Activated T-helper 17 cell treated with anti-CD3 and anti-CD28 coated beads, Interleukin-2, amount 50 U/mL, for 72 hours (primary cell): ENCODE measurements around the gene GLOD5. TPM values are rescaled to one million over a fixed set of nuclear protein-coding genes. Genes with fewer than 3 reads are reported as not detected.
"Not testable (repeated sequence)": the region's sequence is repeated elsewhere in the genome, so short reads cannot be mapped to it uniquely, and the experiment has no call there.

Experiments used
- ATAC-seq: fragments of 150-1000 bp; cut with Tn5 transposase; replicated peaks from 2 replicates; pipeline ENCODE4 v1.10.0; 2021; ENCODE audit warnings: mild to moderate bottlenecking, moderate library complexity
- H3K27ac Mint-ChIP-seq: one replicate; pipeline ENCODE4 v1.8.0; 2022; ENCODE audit warnings: mixed read lengths
- H3K27me3 Mint-ChIP-seq: one replicate; pipeline ENCODE4 v1.8.0; 2022; ENCODE audit warnings: mixed read lengths
- H3K36me3 Mint-ChIP-seq: one replicate; pipeline ENCODE4 v1.8.0; 2022; ENCODE audit warnings: low read depth, mild to moderate bottlenecking, mixed read lengths
- H3K4me1 Mint-ChIP-seq: one replicate; pipeline ENCODE4 v1.8.0; 2022; ENCODE audit warnings: mixed read lengths
- H3K4me3 Mint-ChIP-seq: one replicate; pipeline ENCODE4 v1.8.0; 2022; ENCODE audit warnings: mild to moderate bottlenecking, mixed read lengths
- H3K9me3 Mint-ChIP-seq: one replicate; pipeline ENCODE4 v1.8.0; 2022; ENCODE audit warnings: mixed read lengths
- total RNA-seq, 2 donors: library from RNA; stranded (reverse); gene quantifications; one replicate each; pipeline ENCODE4 v1.2.3, GENCODE V29; 2022

Gene GLOD5
- total RNA-seq, 2 donors from 2014 or later, result not detected

- H3K4me3 Mint-ChIP-seq, result no peak overlapping the region
- no peak overlapping the region for H3K27ac Mint-ChIP-seq
- no peaks in the 10 kb centered on the region for H3K9me3 Mint-ChIP-seq
- H3K36me3 Mint-ChIP-seq, result peaks cover 59% of the 10 kb centered on the region
- H3K4me1 Mint-ChIP-seq, result no peaks in the 10 kb centered on the region
- no peak for ATAC-seq
- no peaks in the 10 kb centered on the region for H3K27me3 Mint-ChIP-seq
These were observed 57.3 kb downstream of the GLOD5 start for GRCh38 chrX:48818866-48819265.

- H3K27ac Mint-ChIP-seq, result not testable (repeated sequence)
These were observed 57.8 kb downstream of the GLOD5 start for GRCh38 chrX:48819394-48819793.

GRCh38 chrX:48823053-48823452, 61.5 kb downstream of the GLOD5 start:
- ATAC-seq, result no peak
- H3K4me1 Mint-ChIP-seq, result no peaks in the 10 kb centered on the region
- peaks cover 52% of the 10 kb centered on the region for H3K36me3 Mint-ChIP-seq
- H3K27ac Mint-ChIP-seq, result no peak overlapping the region
- H3K9me3 Mint-ChIP-seq, result no peaks in the 10 kb centered on the region
- H3K27me3 Mint-ChIP-seq, result peaks cover 6% of the 10 kb centered on the region
- H3K4me3 Mint-ChIP-seq, result no peak overlapping the region

More at GRCh38 chrX:48819394-48819793, 57.8 kb downstream of the GLOD5 start:
- H3K27me3 Mint-ChIP-seq, H3K4me3 Mint-ChIP-seq, H3K9me3 Mint-ChIP-seq, H3K4me1 Mint-ChIP-seq, ATAC-seq: not testable (repeated sequence)
- H3K36me3 Mint-ChIP-seq, result peaks cover 60% of the 10 kb centered on the region

Other genes with a start within 250 kb of the GLOD5 start
- 100 to 1,000 TPM; 104 to 213 TPM for gene EBP, start 239.9 kb upstream of the GLOD5 start, total RNA-seq
- gene TBC1D25, start 222.0 kb upstream of the GLOD5 start, total RNA-seq, result 10 to 100 TPM; 19.4 to 25.4 TPM
- gene RBM3, start 187.3 kb upstream of the GLOD5 start, total RNA-seq, result 100 to 1,000 TPM; 176 to 335 TPM
- gene WDR13, start 164.3 kb upstream of the GLOD5 start, total RNA-seq, result 10 to 100 TPM; 45.6 to 74.0 TPM
- 100 to 1,000 TPM in 1 of 2 donors, 10 to 100 TPM in 1; 96.8 to 102 TPM for gene WAS, start 77.9 kb upstream of the GLOD5 start, total RNA-seq
- gene SUV39H1, start 65.0 kb upstream of the GLOD5 start, total RNA-seq, result 10 to 100 TPM; 24.2 to 30.5 TPM
- not detected for gene GATA1, start 24.8 kb downstream of the GLOD5 start, total RNA-seq
- gene HDAC6, start 40.3 kb downstream of the GLOD5 start, total RNA-seq, result 100 to 1,000 TPM in 1 of 2 donors, 10 to 100 TPM in 1; 62.0 to 121 TPM
- gene ERAS, start 64.8 kb downstream of the GLOD5 start, total RNA-seq, result under 1 TPM in 1 of 2 donors, not detected in 1; 0.26 TPM
- 1 to 10 TPM; 3.7 to 4.7 TPM for gene PCSK1N, start 73.9 kb downstream of the GLOD5 start, total RNA-seq
- 10 to 100 TPM; 54.4 to 66.3 TPM for gene TIMM17B, start 136.0 kb downstream of the GLOD5 start, total RNA-seq
- gene PQBP1, start 136.2 kb downstream of the GLOD5 start, total RNA-seq, result 10 to 100 TPM; 62.6 to 95.7 TPM
- 10 to 100 TPM; 24.6 to 32.8 TPM for gene SLC35A2, start 149.9 kb downstream of the GLOD5 start, total RNA-seq
- gene PIM2, start 157.3 kb downstream of the GLOD5 start, total RNA-seq, result 100 to 1,000 TPM; 350 to 648 TPM
- 100 to 1,000 TPM in 1 of 2 donors, 10 to 100 TPM in 1; 67.1 to 111 TPM for gene OTUD5, start 195.9 kb downstream of the GLOD5 start, total RNA-seq
- 10 to 100 TPM in 1 of 2 donors, 1 to 10 TPM in 1; 7.2 to 16.8 TPM for gene KCND1, start 210.1 kb downstream of the GLOD5 start, total RNA-seq
- gene GRIPAP1, start 240.5 kb downstream of the GLOD5 start, total RNA-seq, result 100 to 1,000 TPM in 1 of 2 donors, 10 to 100 TPM in 1; 88.0 to 126 TPM